ENCODE data around the gene MUC5B. TPM values are rescaled to one million over a fixed set of nuclear protein-coding genes. Genes with fewer than 3 reads are reported as not detected.

The MUC5B gene
- total RNA-seq, 1 experiment from 2014 or later = not detected

- no TSS peak for BruUV-seq (replicated peaks)
- TF ChIP-seq EZH2 (IDR thresholded peaks at IDR 0.05; ENCODE audit: borderline replicate concordance, low read depth, low read length, poor library complexity, severe bottlenecking) = no peak
- TF ChIP-seq, protein P1, sequence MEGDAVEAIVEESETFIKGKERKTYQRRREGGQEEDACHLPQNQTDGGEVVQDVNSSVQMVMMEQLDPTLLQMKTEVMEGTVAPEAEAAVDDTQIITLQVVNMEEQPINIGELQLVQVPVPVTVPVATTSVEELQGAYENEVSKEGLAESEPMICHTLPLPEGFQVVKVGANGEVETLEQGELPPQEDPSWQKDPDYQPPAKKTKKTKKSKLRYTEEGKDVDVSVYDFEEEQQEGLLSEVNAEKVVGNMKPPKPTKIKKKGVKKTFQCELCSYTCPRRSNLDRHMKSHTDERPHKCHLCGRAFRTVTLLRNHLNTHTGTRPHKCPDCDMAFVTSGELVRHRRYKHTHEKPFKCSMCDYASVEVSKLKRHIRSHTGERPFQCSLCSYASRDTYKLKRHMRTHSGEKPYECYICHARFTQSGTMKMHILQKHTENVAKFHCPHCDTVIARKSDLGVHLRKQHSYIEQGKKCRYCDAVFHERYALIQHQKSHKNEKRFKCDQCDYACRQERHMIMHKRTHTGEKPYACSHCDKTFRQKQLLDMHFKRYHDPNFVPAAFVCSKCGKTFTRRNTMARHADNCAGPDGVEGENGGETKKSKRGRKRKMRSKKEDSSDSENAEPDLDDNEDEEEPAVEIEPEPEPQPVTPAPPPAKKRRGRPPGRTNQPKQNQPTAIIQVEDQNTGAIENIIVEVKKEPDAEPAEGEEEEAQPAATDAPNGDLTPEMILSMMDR (conservative IDR thresholded peaks at IDR 0.05; ENCODE audit: low read depth, low read length) = no peak
- Histone ChIP-seq H3K27ac (ENCODE audit: low read depth, low read length, poor library complexity, severe bottlenecking) (peak overlapping the region; percentile 72), H3K4me1 (ENCODE audit: insufficient read depth, low read length, poor library complexity, severe bottlenecking) (peaks cover 14% of the 10 kb centered on the region), H3K4me3 (ENCODE audit: low read depth, low read length, poor library complexity, severe bottlenecking) (no peak overlapping the region), H3K9me3 (ENCODE audit: low read depth, low read length, poor library complexity, severe bottlenecking) (no peaks in the 10 kb centered on the region), H3K27me3 (replicated peaks; ENCODE audit: insufficient read depth, low read depth, low read length, poor library complexity) (no peaks in the 10 kb centered on the region), H3K36me3 (ENCODE audit: insufficient read depth, low read length, poor library complexity, severe bottlenecking) (no peaks in the 10 kb centered on the region)
- DNase-seq (ENCODE audit: low spot score) = peak; percentile 73
- CTCF ChIA-PET = interaction anchor here (0.6 kb wide), 2 partner anchors 303 to 403 kb away, joined by 3 to 4 read pairs; no protein-coding TSS in a partner anchor
- POLR2A ChIA-PET (ENCODE audit: low non-redundant PET) = no interaction called here
- intact Hi-C loops (cut with micrococcal nuclease; ENCODE audit: unreplicated experiment) = no loop called here
These were observed 48.1 kb downstream of the MUC5B start for GRCh38 chr11:1271002-1271401.

DNA sequence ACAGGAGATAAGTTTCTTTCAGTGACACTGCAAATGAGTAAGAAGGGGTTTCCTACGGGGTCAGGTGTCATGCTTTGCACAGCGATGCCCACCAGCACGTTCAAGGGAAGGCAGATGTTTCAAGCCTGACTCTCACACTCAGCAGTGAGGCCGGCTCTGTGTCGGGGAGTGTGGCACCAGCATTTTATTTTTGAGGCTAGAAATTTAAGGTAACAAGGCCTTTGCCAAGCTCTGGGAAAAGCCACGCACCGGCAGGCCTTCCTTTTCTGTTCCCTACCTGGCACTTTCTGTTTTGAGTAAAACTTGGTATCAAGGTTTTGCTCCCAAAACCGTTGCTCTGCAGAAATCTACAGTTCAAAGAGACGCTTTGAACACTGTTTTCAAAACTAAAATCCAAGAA, 48.5 kb downstream of the MUC5B start:
- CTCF ChIA-PET = interaction anchor here (0.6 kb wide), 1 partner anchor 303 kb away, joined by 3 read pairs; no protein-coding TSS in a partner anchor
- Histone ChIP-seq H3K27me3 (replicated peaks; ENCODE audit: insufficient read depth, low read depth, low read length, poor library complexity) (no peaks in the 10 kb centered on the region), H3K9me3 (ENCODE audit: low read depth, low read length, poor library complexity, severe bottlenecking) (no peaks in the 10 kb centered on the region), H3K36me3 (ENCODE audit: insufficient read depth, low read length, poor library complexity, severe bottlenecking) (no peaks in the 10 kb centered on the region), H3K4me3 (ENCODE audit: low read depth, low read length, poor library complexity, severe bottlenecking) (no peak overlapping the region), H3K4me1 (ENCODE audit: insufficient read depth, low read length, poor library complexity, severe bottlenecking) (peaks cover 14% of the 10 kb centered on the region), H3K27ac (ENCODE audit: low read depth, low read length, poor library complexity, severe bottlenecking) (peak overlapping the region; percentile 72)
- BruUV-seq (replicated peaks) = no TSS peak
- TF ChIP-seq, protein P1 (conservative IDR thresholded peaks at IDR 0.05; ENCODE audit: low read depth, low read length) = no peak
- TF ChIP-seq EZH2 (IDR thresholded peaks at IDR 0.05; ENCODE audit: borderline replicate concordance, low read depth, low read length, poor library complexity, severe bottlenecking) = no peak
- intact Hi-C loops (cut with micrococcal nuclease; ENCODE audit: unreplicated experiment) = no loop called here
- no peak for DNase-seq (ENCODE audit: low spot score)
- POLR2A ChIA-PET (ENCODE audit: low non-redundant PET) = no interaction called here

GRCh38 chr11:1271927-1272326, 49.1 kb downstream of the MUC5B start:
- Histone ChIP-seq H3K27ac (ENCODE audit: low read depth, low read length, poor library complexity, severe bottlenecking) (peak overlapping the region; percentile 72), H3K4me3 (ENCODE audit: low read depth, low read length, poor library complexity, severe bottlenecking) (no peak overlapping the region), H3K4me1 (ENCODE audit: insufficient read depth, low read length, poor library complexity, severe bottlenecking) (peaks cover 14% of the 10 kb centered on the region), H3K27me3 (replicated peaks; ENCODE audit: insufficient read depth, low read depth, low read length, poor library complexity) (no peaks in the 10 kb centered on the region), H3K9me3 (ENCODE audit: low read depth, low read length, poor library complexity, severe bottlenecking) (no peaks in the 10 kb centered on the region), H3K36me3 (ENCODE audit: insufficient read depth, low read length, poor library complexity, severe bottlenecking) (no peaks in the 10 kb centered on the region)
- no peak for DNase-seq (ENCODE audit: low spot score)
- intact Hi-C loops (cut with micrococcal nuclease; ENCODE audit: unreplicated experiment) = no loop called here
- ChIA-PET POLR2A (ENCODE audit: low non-redundant PET) (no interaction called here), CTCF (no interaction called here)
- TF ChIP-seq, protein P1 (conservative IDR thresholded peaks at IDR 0.05; ENCODE audit: low read depth, low read length) = no peak
- TF ChIP-seq EZH2 (IDR thresholded peaks at IDR 0.05; ENCODE audit: borderline replicate concordance, low read depth, low read length, poor library complexity, severe bottlenecking) = no peak
- BruUV-seq (replicated peaks) = no TSS peak
